Kidney glomerular epithelial cell (primary cell): Measurements from ENCODE around the gene MPZ.
"Not testable (repeated sequence)": the region's sequence is repeated elsewhere in the genome, so short reads cannot be mapped to it uniquely, and the experiment has no call there.

Experiments
- DNase-seq: peaks from one replicate; lab custom pipeline; 2025; lab: John Stamatoyannopoulos, UW

The MPZ gene

DNA sequence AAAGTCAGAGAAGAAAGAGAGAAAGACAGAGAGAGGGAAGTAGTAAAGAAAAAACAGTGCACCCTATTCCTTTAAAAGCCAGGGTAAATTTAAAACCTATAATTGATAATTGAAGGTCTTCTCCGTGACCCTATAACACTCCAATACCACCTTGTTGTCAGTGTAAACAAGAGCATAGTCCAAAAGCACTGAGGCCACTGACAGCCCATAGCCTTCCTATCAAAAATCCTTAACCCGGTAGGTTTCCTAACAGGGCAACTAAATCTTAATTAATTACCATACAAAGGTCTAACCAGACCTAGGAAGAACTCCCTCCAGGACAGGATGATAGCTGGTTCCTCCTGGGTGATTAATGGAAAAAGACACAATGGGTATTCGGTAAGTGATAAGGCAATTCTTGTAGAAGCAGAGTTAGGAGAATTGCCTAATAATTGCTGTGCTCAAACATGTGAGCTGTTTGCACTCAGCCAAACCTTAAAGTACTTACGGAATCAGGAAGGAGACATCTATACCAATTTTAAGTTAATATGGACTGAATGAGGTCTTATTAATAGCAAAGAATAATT is 53.7 kb downstream of the MPZ start:
- not testable (repeated sequence) for DNase-seq

DNA sequence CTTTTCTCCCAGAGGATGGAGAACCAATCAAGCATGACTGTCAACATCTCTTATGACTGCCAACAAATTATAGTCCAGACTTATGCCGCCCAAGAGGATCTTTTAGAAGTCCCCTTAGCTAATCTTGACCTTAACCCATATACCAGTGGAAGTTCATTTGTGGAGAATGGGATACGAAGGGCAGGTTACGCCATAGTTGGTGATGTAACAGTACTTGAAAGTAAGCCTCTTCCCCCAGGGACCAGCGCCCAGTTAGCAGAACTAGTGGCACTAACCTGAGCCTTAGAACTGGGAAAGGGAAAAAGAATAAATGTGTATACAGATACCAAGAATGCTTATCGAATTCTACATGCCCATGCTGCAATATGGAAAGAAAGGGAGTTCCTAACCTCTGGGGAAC is 54.5 kb downstream of the MPZ start:
- DNase-seq = not testable (repeated sequence)
